GM12872 (cell line): ENCODE measurements around the gene PLSCR2.

ENCODE experiments used
- CTCF ChIP-seq: IDR thresholded peaks from 3 replicates; pipeline ENCODE4 v1.5.1; 2011; ENCODE audit warnings: low read depth, mild to moderate bottlenecking, low read length, moderate library complexity; ENCODE audit not compliant: insufficient read depth

The PLSCR2 gene

GRCh38 chr3:146496251-146496650, 26.9 kb upstream of the PLSCR2 start:
- no peak for TF ChIP-seq CTCF

GRCh38 chr3:146493761-146494160, 24.4 kb upstream of the PLSCR2 start:
- no peak for TF ChIP-seq CTCF

GRCh38 chr3:146493221-146493620, 23.9 kb upstream of the PLSCR2 start:
- no peak for TF ChIP-seq CTCF

- TF ChIP-seq CTCF: no peak
Observed at GRCh38 chr3:146491303-146491702, 21.9 kb upstream of the PLSCR2 start.

GRCh38 chr3:146485297-146485696, 15.9 kb upstream of the PLSCR2 start:
- TF ChIP-seq CTCF: no peak

- TF ChIP-seq CTCF: no peak
Observed at GRCh38 chr3:146476094-146476740, 6.9 kb upstream of the PLSCR2 start.

GRCh38 chr3:146473726-146474125, 4.4 kb upstream of the PLSCR2 start:
- TF ChIP-seq CTCF: no peak
